Activated B cell treated with CpG ODN at 0.5 μM for 24 hours (primary cell): ENCODE results near the gene SLAMF7. TPM values are rescaled to one million over a fixed set of nuclear protein-coding genes. Genes with fewer than 3 reads are reported as not detected.

Source experiments
- ATAC-seq: fragments of 200-7000 bp; cut with Tn5 transposase; one replicate; pipeline ENCODE4 v1.10.0; 2021; ENCODE audit warnings: low read depth, mild to moderate bottlenecking, moderate library complexity
- CTCF ChIA-PET: fragments of 350-600 bp; sonication (Branson Sonifier 250); formaldehyde crosslinking; loops from one replicate; lab custom pipeline; 2021; ENCODE audit warnings: antibody characterized with exemption; lab: Charles Lee
- POLR2A ChIA-PET: fragments of 350-600 bp; sonication (Branson Sonifier 250); formaldehyde crosslinking; loops from one replicate; lab custom pipeline; 2021; ENCODE audit warnings: antibody characterized with exemption; lab: Charles Lee
- DNase-seq: peaks from one replicate; pipeline ENCODE4 v3.0.0; 2022
- H3K27ac Mint-ChIP-seq: one replicate; pipeline ENCODE4 v1.8.0; 2020; ENCODE audit warnings: mixed read lengths
- H3K27me3 Mint-ChIP-seq: one replicate; pipeline ENCODE4 v1.8.0; 2021; ENCODE audit warnings: mixed read lengths
- H3K36me3 Mint-ChIP-seq: one replicate; pipeline ENCODE4 v1.8.0; 2021; ENCODE audit warnings: low read depth, mixed read lengths
- H3K4me1 Mint-ChIP-seq: one replicate; pipeline ENCODE4 v1.8.0; 2021; ENCODE audit warnings: mixed read lengths
- H3K4me3 Mint-ChIP-seq: one replicate; pipeline ENCODE4 v1.8.0; 2020; ENCODE audit warnings: mild to moderate bottlenecking, mixed read lengths
- H3K9me3 Mint-ChIP-seq: one replicate; pipeline ENCODE4 v1.8.0; 2020; ENCODE audit warnings: mixed read lengths
- CTCF ChIP-seq: fragments of 200-600 bp; IDR thresholded peaks from one replicate; pipeline ENCODE4 v1.8.0; 2022; ENCODE audit warnings: antibody characterized with exemption, mild to moderate bottlenecking
- intact Hi-C: fragments of 100-400 bp; cut with micrococcal nuclease; formaldehyde crosslinking; loops from one replicate; pipeline ENCODE4 v1.15.1; 2024
- total RNA-seq: library from RNA; stranded (reverse); gene quantifications from 2 replicates; pipeline ENCODE4 v1.2.3, GENCODE V29; 2022

The SLAMF7 gene
- total RNA-seq, 1 donor from 2014 or later, result 119 TPM

GRCh38 chr1:160750608-160751007, 11.6 kb downstream of the SLAMF7 start:
- Mint-ChIP-seq H3K4me3 (no peak overlapping the region), H3K27me3 (no peaks in the 10 kb centered on the region), H3K9me3 (no peaks in the 10 kb centered on the region), H3K4me1 (peaks cover 56% of the 10 kb centered on the region), H3K27ac (peak overlapping the region; percentile 69), H3K36me3 (peaks cover 71% of the 10 kb centered on the region)
- intact Hi-C loops, result no loop called here
- ATAC-seq (no peak), DNase-seq (no peak)
- TF ChIP-seq CTCF, result no peak
- CTCF ChIA-PET, result interaction anchor here (0.6 kb wide), 1 partner anchor 53 kb away, joined by 3 read pairs; no protein-coding TSS in a partner anchor
- POLR2A ChIA-PET, result interaction anchor here (0.6 to 1.2 kb wide), 2 partner anchors 10 to 320 kb away, joined by 3 to 5 read pairs; no protein-coding TSS in a partner anchor

GRCh38 chr1:160752406-160752805, 13.4 kb downstream of the SLAMF7 start:
- Mint-ChIP-seq H3K27ac (peak overlapping the region; percentile 30), H3K4me1 (peaks cover 51% of the 10 kb centered on the region), H3K36me3 (peaks cover 62% of the 10 kb centered on the region), H3K27me3 (no peaks in the 10 kb centered on the region), H3K4me3 (no peak overlapping the region), H3K9me3 (no peaks in the 10 kb centered on the region)
- no peak for DNase-seq
- CTCF ChIA-PET, result interaction anchor here (1.0 to 1.8 kb wide), 3 partner anchors 16 to 380 kb away, joined by 3 to 5 read pairs (median 4); partner anchors contain the start of gene DEDD
- no peak for ATAC-seq
- TF ChIP-seq CTCF, result no peak
- intact Hi-C loops, result no loop called here
- POLR2A ChIA-PET, result interaction anchor here (0.6 to 2.1 kb wide), 3 partner anchors 16 to 46 kb away, joined by 3 to 7 read pairs (median 6); no protein-coding TSS in a partner anchor

- intact Hi-C loops, result no loop called here
- peaks cover 51% of the 10 kb centered on the region for H3K4me1 Mint-ChIP-seq
- POLR2A ChIA-PET, result interaction anchor here (0.6 to 2.1 kb wide), 3 partner anchors 15 to 45 kb away, joined by 3 to 7 read pairs (median 6); no protein-coding TSS in a partner anchor
Measured at GRCh38 chr1:160752924-160753323, 13.9 kb downstream of the SLAMF7 start.

GRCh38 chr1:160753594-160753993, 14.5 kb downstream of the SLAMF7 start:
- ChIA-PET CTCF (no interaction called here), POLR2A (no interaction called here)
- DNase-seq (no peak), ATAC-seq (no peak)
- Mint-ChIP-seq H3K9me3 (no peaks in the 10 kb centered on the region), H3K4me1 (peaks cover 45% of the 10 kb centered on the region), H3K36me3 (peaks cover 52% of the 10 kb centered on the region), H3K27ac (no peak overlapping the region), H3K4me3 (no peak overlapping the region), H3K27me3 (no peaks in the 10 kb centered on the region)
- intact Hi-C loops, result no loop called here
- no peak for TF ChIP-seq CTCF

More at GRCh38 chr1:160752924-160753323, 13.9 kb downstream of the SLAMF7 start:
- Mint-ChIP-seq H3K36me3 (peaks cover 58% of the 10 kb centered on the region), H3K27me3 (no peaks in the 10 kb centered on the region), H3K27ac (peak overlapping the region; percentile 9), H3K9me3 (no peaks in the 10 kb centered on the region), H3K4me3 (no peak overlapping the region)
- no peak for TF ChIP-seq CTCF
- CTCF ChIA-PET, result interaction anchor here (1.8 kb wide), 1 partner anchor 15 kb away, joined by 5 read pairs; no protein-coding TSS in a partner anchor
- DNase-seq, result no peak
- no peak for ATAC-seq

- H3K27ac Mint-ChIP-seq, result no peak overlapping the region
- peaks cover 36% of the 10 kb centered on the region for H3K36me3 Mint-ChIP-seq
- intact Hi-C loops, result no loop called here
- DNase-seq (no peak), ATAC-seq (no peak)
- H3K4me1 Mint-ChIP-seq, result peaks cover 32% of the 10 kb centered on the region
- no peak for TF ChIP-seq CTCF
- H3K27me3 Mint-ChIP-seq, result no peaks in the 10 kb centered on the region
- no peak overlapping the region for H3K4me3 Mint-ChIP-seq
- ChIA-PET POLR2A (interaction anchor here (0.7 to 1.2 kb wide), 4 partner anchors 16 to 368 kb away, joined by 3 to 4 read pairs (median 4); partner anchors contain the start of genes CD48 and SLAMF7), CTCF (interaction anchor here (0.8 to 1.6 kb wide), 2 partner anchors 12 to 21 kb away, joined by 3 to 4 read pairs; no protein-coding TSS in a partner anchor)
- no peaks in the 10 kb centered on the region for H3K9me3 Mint-ChIP-seq
Measured at GRCh38 chr1:160755461-160755860, 16.4 kb downstream of the SLAMF7 start.
